ENCODE data around the gene ZMYM2. TPM values are rescaled to one million over a fixed set of nuclear protein-coding genes. Genes with fewer than 3 reads are reported as not detected.

ZMYM2 gene
- total RNA-seq, 1 donor from 2014 or later: 303 TPM

DNA sequence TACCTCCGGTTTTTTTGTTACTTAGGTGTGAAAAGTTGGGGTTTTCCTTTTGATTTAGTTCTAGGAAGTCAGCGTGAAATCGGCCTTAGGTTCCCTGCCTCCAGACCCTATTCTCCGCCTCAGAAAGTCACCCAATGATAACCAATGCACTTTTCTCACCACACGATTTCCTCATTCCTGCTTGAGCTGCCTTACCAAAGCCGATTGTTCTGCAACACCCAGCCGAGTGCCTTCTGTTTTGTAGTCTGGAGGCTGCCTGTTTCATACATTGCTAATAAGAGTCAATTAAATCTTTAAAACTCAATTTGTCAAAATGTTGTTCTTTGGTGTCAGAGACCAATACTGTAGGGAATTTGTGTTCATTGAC, 162.6 kb downstream of the ZMYM2 start:
- H3K9ac ChIP-seq: no peak overlapping the region
- H3K4me1 ChIP-seq: no peaks in the 10 kb centered on the region
- Mint-ChIP-seq H3K4me3 (no peak overlapping the region), H3K27me3 (ENCODE audit: insufficient read depth, low read depth) (peaks cover 10% of the 10 kb centered on the region), H3K27ac (no peak overlapping the region), H3K9me3 (no peaks in the 10 kb centered on the region), H3K36me3 (no peaks in the 10 kb centered on the region), H3K4me1 (peaks cover 22% of the 10 kb centered on the region)
- no peaks in the 10 kb centered on the region for H4K20me1 ChIP-seq (ENCODE audit: low read depth)
- H3K4me2 ChIP-seq: no peak overlapping the region
- H3K79me2 ChIP-seq (ENCODE audit: low read depth): no peaks in the 10 kb centered on the region
- TF ChIP-seq EZH2phosphoT487 (IDR thresholded peaks at IDR 0.05) (no peak), EZH2 (IDR thresholded peaks at IDR 0.05) (no peak)
- TF ChIP-seq, protein P1, sequence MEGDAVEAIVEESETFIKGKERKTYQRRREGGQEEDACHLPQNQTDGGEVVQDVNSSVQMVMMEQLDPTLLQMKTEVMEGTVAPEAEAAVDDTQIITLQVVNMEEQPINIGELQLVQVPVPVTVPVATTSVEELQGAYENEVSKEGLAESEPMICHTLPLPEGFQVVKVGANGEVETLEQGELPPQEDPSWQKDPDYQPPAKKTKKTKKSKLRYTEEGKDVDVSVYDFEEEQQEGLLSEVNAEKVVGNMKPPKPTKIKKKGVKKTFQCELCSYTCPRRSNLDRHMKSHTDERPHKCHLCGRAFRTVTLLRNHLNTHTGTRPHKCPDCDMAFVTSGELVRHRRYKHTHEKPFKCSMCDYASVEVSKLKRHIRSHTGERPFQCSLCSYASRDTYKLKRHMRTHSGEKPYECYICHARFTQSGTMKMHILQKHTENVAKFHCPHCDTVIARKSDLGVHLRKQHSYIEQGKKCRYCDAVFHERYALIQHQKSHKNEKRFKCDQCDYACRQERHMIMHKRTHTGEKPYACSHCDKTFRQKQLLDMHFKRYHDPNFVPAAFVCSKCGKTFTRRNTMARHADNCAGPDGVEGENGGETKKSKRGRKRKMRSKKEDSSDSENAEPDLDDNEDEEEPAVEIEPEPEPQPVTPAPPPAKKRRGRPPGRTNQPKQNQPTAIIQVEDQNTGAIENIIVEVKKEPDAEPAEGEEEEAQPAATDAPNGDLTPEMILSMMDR (IDR thresholded peaks at IDR 0.05): no peak
- H3K36me3 ChIP-seq: no peaks in the 10 kb centered on the region
- no peaks in the 10 kb centered on the region for H3K9me3 ChIP-seq (ENCODE audit: low read depth)
- H3F3A ChIP-seq (ENCODE audit: low read depth): peaks cover 38% of the 10 kb centered on the region
- no peak for DNase-seq (ENCODE audit: low spot score)
- no peak overlapping the region for H2AFZ ChIP-seq (replicated peaks)
- peaks cover 12% of the 10 kb centered on the region for H3K27me3 ChIP-seq
- H3K27ac ChIP-seq: no peak overlapping the region
- no peak overlapping the region for H3K4me3 ChIP-seq

- Mint-ChIP-seq H3K27ac (no peak overlapping the region), H3K4me1 (peaks cover 17% of the 10 kb centered on the region), H3K27me3 (ENCODE audit: insufficient read depth, low read depth) (peaks cover 17% of the 10 kb centered on the region), H3K36me3 (no peaks in the 10 kb centered on the region), H3K9me3 (no peaks in the 10 kb centered on the region), H3K4me3 (no peak overlapping the region)
- H4K20me1 ChIP-seq (ENCODE audit: low read depth): no peaks in the 10 kb centered on the region
- H3K27me3 ChIP-seq: peaks cover 41% of the 10 kb centered on the region
- H3K79me2 ChIP-seq (ENCODE audit: low read depth): no peaks in the 10 kb centered on the region
- no peak overlapping the region for H3K9ac ChIP-seq
- peaks cover 30% of the 10 kb centered on the region for H3F3A ChIP-seq (ENCODE audit: low read depth)
- H2AFZ ChIP-seq (replicated peaks): no peak overlapping the region
- no peak overlapping the region for H3K4me2 ChIP-seq
- no peak for TF ChIP-seq EZH2 (IDR thresholded peaks at IDR 0.05)
- no peak for TF ChIP-seq EZH2phosphoT487 (IDR thresholded peaks at IDR 0.05)
- TF ChIP-seq, protein P1 (IDR thresholded peaks at IDR 0.05): no peak
- no peak overlapping the region for H3K4me3 ChIP-seq
- DNase-seq (ENCODE audit: low spot score): no peak
- H3K36me3 ChIP-seq: no peaks in the 10 kb centered on the region
- no peak overlapping the region for H3K27ac ChIP-seq
- H3K9me3 ChIP-seq (ENCODE audit: low read depth): no peaks in the 10 kb centered on the region
- peaks cover 7% of the 10 kb centered on the region for H3K4me1 ChIP-seq
Measured at GRCh38 chr13:20124303-20124702, 165.8 kb downstream of the ZMYM2 start.

GRCh38 chr13:20125129-20125782, 166.7 kb downstream of the ZMYM2 start:
- TF ChIP-seq EZH2 (IDR thresholded peaks at IDR 0.05) (no peak), EZH2phosphoT487 (IDR thresholded peaks at IDR 0.05) (no peak)
- TF ChIP-seq, protein P1 (IDR thresholded peaks at IDR 0.05): no peak
- Mint-ChIP-seq H3K4me1 (peaks cover 9% of the 10 kb centered on the region), H3K9me3 (no peaks in the 10 kb centered on the region), H3K4me3 (no peak overlapping the region), H3K27ac (no peak overlapping the region), H3K27me3 (ENCODE audit: insufficient read depth, low read depth) (peaks cover 17% of the 10 kb centered on the region), H3K36me3 (no peaks in the 10 kb centered on the region)
- Histone ChIP-seq H3K4me2 (no peak overlapping the region), H3K4me3 (no peak overlapping the region), H3K4me1 (peaks cover 7% of the 10 kb centered on the region), H3K9ac (no peak overlapping the region), H3K27ac (no peak overlapping the region), H3K27me3 (peaks cover 51% of the 10 kb centered on the region), H3K9me3 (ENCODE audit: low read depth) (no peaks in the 10 kb centered on the region), H3K79me2 (ENCODE audit: low read depth) (no peaks in the 10 kb centered on the region), H2AFZ (replicated peaks) (no peak overlapping the region), H4K20me1 (ENCODE audit: low read depth) (no peaks in the 10 kb centered on the region), H3F3A (ENCODE audit: low read depth) (peaks cover 21% of the 10 kb centered on the region), H3K36me3 (no peaks in the 10 kb centered on the region)
- DNase-seq (ENCODE audit: low spot score): no peak
